Keratinocyte (primary cell): ENCODE data around the gene MAP1S. TPM values are rescaled to one million over a fixed set of nuclear protein-coding genes. Genes with fewer than 3 reads are reported as not detected.

Source experiments
- DNase-seq: peaks from one replicate; pipeline ENCODE4 v3.0.0-alpha.2; 2011; ENCODE audit warnings: low read depth, missing footprints, low spot score
- FAIRE-seq: peaks from 2 replicates; lab custom pipeline; 2011; peaks lifted over from hg19 to GRCh38; lab: Jason Lieb, UNC
- H2AFZ ChIP-seq: 2 replicates; pipeline ENCODE4 v1.6.0; 2012; ENCODE audit warnings: low read length, control low read depth, inconsistent platforms; ENCODE audit not compliant: control insufficient read depth
- H3K27ac ChIP-seq: 2 replicates; pipeline ENCODE4 v1.5.1; 2011; ENCODE audit warnings: low read length; ENCODE audit not compliant: control insufficient read depth, insufficient read depth
- H3K27me3 ChIP-seq: 3 replicates; pipeline ENCODE4 v1.6.0; 2011; ENCODE audit warnings: low read length; ENCODE audit not compliant: control insufficient read depth, insufficient read depth; ENCODE audit errors: extremely low read depth
- H3K36me3 ChIP-seq, 2 experiments: 2 replicates in 1 of 2; 3 replicates in 1 of 2; pipeline ENCODE4 v1.5.1; 2011; ENCODE audit warnings: low read length in 2 of 2, mild to moderate bottlenecking in 1 of 2; ENCODE audit not compliant: control insufficient read depth in 2 of 2, insufficient read depth in 2 of 2; ENCODE audit errors: extremely low read depth in 1 of 2
- H3K4me1 ChIP-seq: 3 replicates; pipeline ENCODE4 v1.5.1; 2011; ENCODE audit warnings: low read length; ENCODE audit not compliant: control insufficient read depth, insufficient read depth; ENCODE audit errors: extremely low read depth
- H3K4me2 ChIP-seq: 3 replicates; pipeline ENCODE4 v1.6.0; 2011; ENCODE audit warnings: low read depth, low read length; ENCODE audit not compliant: control insufficient read depth, insufficient read depth; ENCODE audit errors: extremely low read depth
- H3K4me3 ChIP-seq, 3 experiments: fragments of 200-600 bp in 1 of 3; sonication (generic) in 1 of 3; 2 replicates in 2 of 3; 3 replicates in 1 of 3; pipeline ENCODE4 v1.5.1; 2011 to 2016; ENCODE audit warnings: low read length in 3 of 3, mild to moderate bottlenecking in 3 of 3, control low read depth in 2 of 3, inconsistent platforms in 1 of 3, low read depth in 1 of 3, mixed read lengths in 1 of 3, mixed run types in 1 of 3, moderate library complexity in 1 of 3; ENCODE audit not compliant: control insufficient read depth in 2 of 3, insufficient read depth in 2 of 3; ENCODE audit errors: extremely low read depth in 1 of 3
- H3K79me2 ChIP-seq: 2 replicates; pipeline ENCODE4 v1.6.0; 2012; ENCODE audit warnings: low read length; ENCODE audit not compliant: control insufficient read depth, insufficient read depth
- H3K9ac ChIP-seq: 3 replicates; pipeline ENCODE4 v1.6.0; 2011; ENCODE audit warnings: low read length; ENCODE audit not compliant: control insufficient read depth, insufficient read depth; ENCODE audit errors: extremely low read depth
- H3K9me1 ChIP-seq: 3 replicates; pipeline ENCODE4 v1.6.0; 2011; ENCODE audit warnings: low read length; ENCODE audit not compliant: control insufficient read depth, insufficient read depth; ENCODE audit errors: extremely low read depth
- H3K9me3 ChIP-seq: 2 replicates; pipeline ENCODE4 v1.5.1; 2012; ENCODE audit warnings: low read depth, low read length; ENCODE audit not compliant: control insufficient read depth
- H4K20me1 ChIP-seq: 3 replicates; pipeline ENCODE4 v1.6.0; 2011; ENCODE audit warnings: low read length; ENCODE audit not compliant: control insufficient read depth, insufficient read depth; ENCODE audit errors: extremely low read depth
- CTCF ChIP-seq, 3 experiments: IDR thresholded peaks in 1 of 3; conservative IDR thresholded peaks in 1 of 3; optimal IDR thresholded peaks in 1 of 3; 2 replicates in 2 of 3; 3 replicates in 1 of 3; pipeline versions ENCODE3 to v1.5.1; 2011; ENCODE audit warnings: low read length in 3 of 3, mild to moderate bottlenecking in 3 of 3, moderate library complexity in 2 of 3, control low read depth in 1 of 3, inconsistent platforms in 1 of 3; ENCODE audit not compliant: insufficient read depth in 2 of 3; ENCODE audit errors: extremely low read depth in 1 of 3
- EZH2 ChIP-seq: IDR thresholded peaks from one replicate; pipeline ENCODE4 v1.6.1; 2012; ENCODE audit warnings: inconsistent platforms, mild to moderate bottlenecking, low read length, moderate library complexity
- dilution Hi-C: fragments of 300-500 bp; cut with MboI; formaldehyde crosslinking; loops from one replicate; pipeline ENCODE4 v1.7.0; 2020; ENCODE audit warnings: low sequenced_read_pairs; ENCODE audit not compliant: extremely low pct_ligation_motif_present
- polyA plus RNA-seq, 5 experiments: library from polyadenylated mRNA; depleted of rRNA in 3 of 5; stranded (reverse) in 3 of 5; stranded (forward) in 1 of 5; unstranded in 1 of 5; fragments of >200 nt; gene quantifications; 1 replicate in 1 of 5; 2 replicates in 3 of 5; 3 replicates in 1 of 5; pipeline versions ENCODE4 v1.2.1 to v1.2.3, GENCODE V29; 2011 to 2012; ENCODE audit warnings: missing spikeins in 2 of 5, low read depth in 1 of 5, low replicate concordance in 1 of 5

Gene MAP1S
- polyA plus RNA-seq, 1 donor (not counting 4 experiments of a cell fraction or from before 2014, with no cell fraction given): 3.7 TPM

- TF ChIP-seq CTCF (optimal IDR thresholded peaks at IDR 0.05 in 1 of 3, IDR thresholded peaks at IDR 0.05 in 1 of 3, conservative IDR thresholded peaks at IDR 0.05 in 1 of 3; ENCODE audit: extremely low read depth in 1 of 3, insufficient read depth in 2 of 3, low read length in 3 of 3) (no peak), EZH2 (no peak)
- Histone ChIP-seq H3K4me3 (no peak overlapping the region), H3K4me2 (no peak overlapping the region), H3K4me1 (no peaks in the 10 kb centered on the region), H3K9me3 (no peaks in the 10 kb centered on the region), H3K36me3 (peaks cover 23 to 27% of the 10 kb centered on the region in 2 experiments), H4K20me1 (peaks cover 4% of the 10 kb centered on the region), H3K9me1 (no peaks in the 10 kb centered on the region), H3K27me3 (no peaks in the 10 kb centered on the region), H2AFZ (no peak overlapping the region), H3K79me2 (peaks cover 8% of the 10 kb centered on the region), H3K27ac (no peak overlapping the region), H3K9ac (no peak overlapping the region)
- FAIRE-seq (no peak), DNase-seq (no peak)
- dilution Hi-C loops: no loop called here
These were observed 14.9 kb downstream of the MAP1S start for GRCh38 chr19:17734146-17734545.

- Histone ChIP-seq H3K79me2 (peaks cover 6% of the 10 kb centered on the region), H2AFZ (no peak overlapping the region), H3K4me3 (no peak overlapping the region), H3K4me1 (no peaks in the 10 kb centered on the region), H3K9ac (no peak overlapping the region), H3K9me3 (no peaks in the 10 kb centered on the region), H3K9me1 (no peaks in the 10 kb centered on the region), H3K4me2 (no peak overlapping the region), H4K20me1 (peaks cover 4% of the 10 kb centered on the region), H3K36me3 (peaks cover 20 to 21% of the 10 kb centered on the region in 2 experiments), H3K27ac (no peak overlapping the region), H3K27me3 (no peaks in the 10 kb centered on the region)
- dilution Hi-C loops: no loop called here
- TF ChIP-seq EZH2 (no peak), CTCF (optimal IDR thresholded peaks at IDR 0.05 in 1 of 3, IDR thresholded peaks at IDR 0.05 in 1 of 3, conservative IDR thresholded peaks at IDR 0.05 in 1 of 3; ENCODE audit: extremely low read depth in 1 of 3, insufficient read depth in 2 of 3, low read length in 3 of 3) (no peak)
- DNase-seq (no peak), FAIRE-seq (no peak)
These were observed 16.1 kb downstream of the MAP1S start for GRCh38 chr19:17735410-17735809.
